ENCODE results near the gene RAD51. TPM values are rescaled to one million over a fixed set of nuclear protein-coding genes. Genes with fewer than 3 reads are reported as not detected.

RAD51 gene
- total and polyA plus RNA-seq, 9 of the 15 experiments (the other 6 are each of a cell fraction or from before 2014, with no cell fraction given), result 16.0 to 63.8 (median 34.6) TPM

- TF ChIP-seq ERF (CRISPR knock-in tag; IDR thresholded peaks at IDR 0.05) (no peak), RBM34 (IDR thresholded peaks at IDR 0.05; ENCODE audit: borderline replicate concordance, insufficient read depth, low read length) (no peak), RAD51 (IDR thresholded peaks at IDR 0.05; ENCODE audit: borderline replicate concordance, low read depth) (no peak), JUNB (CRISPR knock-in tag; conservative IDR thresholded peaks at IDR 0.05) (no peak), HSF4 (CRISPR knock-in tag; IDR thresholded peaks at IDR 0.05; ENCODE audit: borderline replicate concordance) (no peak), RFX7 (CRISPR knock-in tag; IDR thresholded peaks at IDR 0.05) (no peak), SOX6 (IDR thresholded peaks at IDR 0.05) (no peak), SMC3 (conservative IDR thresholded peaks at IDR 0.05; ENCODE audit: insufficient read depth, low read depth, low read length) (no peak), ZNF507 (tag; conservative IDR thresholded peaks at IDR 0.05) (no peak), E2F1 (CRISPR knock-in tag; IDR thresholded peaks at IDR 0.05) (no peak), ELF4 (CRISPR knock-in tag; IDR thresholded peaks at IDR 0.05) (no peak), PHTF2 (CRISPR knock-in tag; IDR thresholded peaks at IDR 0.05) (no peak), NFE2 (IDR thresholded peaks at IDR 0.05; ENCODE audit: low read depth) (no peak), ESRRB (CRISPR knock-in tag; IDR thresholded peaks at IDR 0.05; ENCODE audit: borderline replicate concordance) (no peak), L3MBTL2 (IDR thresholded peaks at IDR 0.05) (peak; percentile 87), DPF2 (IDR thresholded peaks at IDR 0.05) (peak; percentile 59), TCF3 (CRISPR knock-in tag; IDR thresholded peaks at IDR 0.05) (peak; percentile 59; the same call in 1 of the 2 replicates), SMAD1 (IDR thresholded peaks at IDR 0.05; ENCODE audit: low read depth, low read length, partially characterized antibody) (no peak), ZNF143 (CRISPR knock-in tag; IDR thresholded peaks at IDR 0.05) (no peak)
- TF ChIP-seq, protein P1, sequence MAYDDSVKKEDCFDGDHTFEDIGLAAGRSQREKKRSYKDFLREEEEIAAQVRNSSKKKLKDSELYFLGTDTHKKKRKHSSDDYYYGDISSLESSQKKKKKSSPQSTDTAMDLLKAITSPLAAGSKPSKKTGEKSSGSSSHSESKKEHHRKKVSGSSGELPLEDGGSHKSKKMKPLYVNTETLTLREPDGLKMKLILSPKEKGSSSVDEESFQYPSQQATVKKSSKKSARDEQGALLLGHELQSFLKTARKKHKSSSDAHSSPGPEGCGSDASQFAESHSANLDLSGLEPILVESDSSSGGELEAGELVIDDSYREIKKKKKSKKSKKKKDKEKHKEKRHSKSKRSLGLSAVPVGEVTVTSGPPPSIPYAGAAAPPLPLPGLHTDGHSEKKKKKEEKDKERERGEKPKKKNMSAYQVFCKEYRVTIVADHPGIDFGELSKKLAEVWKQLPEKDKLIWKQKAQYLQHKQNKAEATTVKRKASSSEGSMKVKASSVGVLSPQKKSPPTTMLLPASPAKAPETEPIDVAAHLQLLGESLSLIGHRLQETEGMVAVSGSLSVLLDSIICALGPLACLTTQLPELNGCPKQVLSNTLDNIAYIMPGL (CRISPR knock-in tag; IDR thresholded peaks at IDR 0.05), result no peak
- TF ChIP-seq, protein P2, sequence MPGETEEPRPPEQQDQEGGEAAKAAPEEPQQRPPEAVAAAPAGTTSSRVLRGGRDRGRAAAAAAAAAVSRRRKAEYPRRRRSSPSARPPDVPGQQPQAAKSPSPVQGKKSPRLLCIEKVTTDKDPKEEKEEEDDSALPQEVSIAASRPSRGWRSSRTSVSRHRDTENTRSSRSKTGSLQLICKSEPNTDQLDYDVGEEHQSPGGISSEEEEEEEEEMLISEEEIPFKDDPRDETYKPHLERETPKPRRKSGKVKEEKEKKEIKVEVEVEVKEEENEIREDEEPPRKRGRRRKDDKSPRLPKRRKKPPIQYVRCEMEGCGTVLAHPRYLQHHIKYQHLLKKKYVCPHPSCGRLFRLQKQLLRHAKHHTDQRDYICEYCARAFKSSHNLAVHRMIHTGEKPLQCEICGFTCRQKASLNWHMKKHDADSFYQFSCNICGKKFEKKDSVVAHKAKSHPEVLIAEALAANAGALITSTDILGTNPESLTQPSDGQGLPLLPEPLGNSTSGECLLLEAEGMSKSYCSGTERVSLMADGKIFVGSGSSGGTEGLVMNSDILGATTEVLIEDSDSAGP (CRISPR knock-in tag; IDR thresholded peaks at IDR 0.05), result no peak
- TF ChIP-seq, protein P3, sequence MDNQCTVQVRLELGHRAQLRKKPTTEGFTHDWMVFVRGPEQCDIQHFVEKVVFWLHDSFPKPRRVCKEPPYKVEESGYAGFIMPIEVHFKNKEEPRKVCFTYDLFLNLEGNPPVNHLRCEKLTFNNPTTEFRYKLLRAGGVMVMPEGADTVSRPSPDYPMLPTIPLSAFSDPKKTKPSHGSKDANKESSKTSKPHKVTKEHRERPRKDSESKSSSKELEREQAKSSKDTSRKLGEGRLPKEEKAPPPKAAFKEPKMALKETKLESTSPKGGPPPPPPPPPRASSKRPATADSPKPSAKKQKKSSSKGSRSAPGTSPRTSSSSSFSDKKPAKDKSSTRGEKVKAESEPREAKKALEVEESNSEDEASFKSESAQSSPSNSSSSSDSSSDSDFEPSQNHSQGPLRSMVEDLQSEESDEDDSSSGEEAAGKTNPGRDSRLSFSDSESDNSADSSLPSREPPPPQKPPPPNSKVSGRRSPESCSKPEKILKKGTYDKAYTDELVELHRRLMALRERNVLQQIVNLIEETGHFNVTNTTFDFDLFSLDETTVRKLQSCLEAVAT (IDR thresholded peaks at IDR 0.05), result no peak
- TF ChIP-seq, protein P4, sequence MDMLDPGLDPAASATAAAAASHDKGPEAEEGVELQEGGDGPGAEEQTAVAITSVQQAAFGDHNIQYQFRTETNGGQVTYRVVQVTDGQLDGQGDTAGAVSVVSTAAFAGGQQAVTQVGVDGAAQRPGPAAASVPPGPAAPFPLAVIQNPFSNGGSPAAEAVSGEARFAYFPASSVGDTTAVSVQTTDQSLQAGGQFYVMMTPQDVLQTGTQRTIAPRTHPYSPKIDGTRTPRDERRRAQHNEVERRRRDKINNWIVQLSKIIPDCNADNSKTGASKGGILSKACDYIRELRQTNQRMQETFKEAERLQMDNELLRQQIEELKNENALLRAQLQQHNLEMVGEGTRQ (CRISPR knock-in tag; IDR thresholded peaks at IDR 0.05), result no peak
Observed at GRCh38 chr15:40747685-40748631, 53.0 kb downstream of the RAD51 start (continued).
